Stomach (tissue), 9 donors: ENCODE data around the gene TRIOBP. TPM values are rescaled to one million over a fixed set of nuclear protein-coding genes. Genes with fewer than 3 reads are reported as not detected.
A peak's percentile ranks its signal among the peaks of the same experiment; 100 is the strongest.

Experiments used
- DNase-seq, 2 donors: peaks; one replicate each; pipeline versions ENCODE4 v3.0.0 to v3.0.0-alpha.2; 2013 to 2019
- H3K27ac ChIP-seq, 5 donors: fragments of 200-600 bp in 4 of 5; sonication (generic) in 4 of 5; one replicate each; pipeline ENCODE4 v1.5.1; 2013 to 2019; ENCODE audit warnings: mild to moderate bottlenecking in 1 of 5, moderate library complexity in 1 of 5
- H3K27me3 ChIP-seq, 3 donors: fragments of 200-600 bp; sonication (generic); one replicate each; pipeline ENCODE4 v1.5.1; 2017 to 2019; ENCODE audit warnings: mixed run types in 1 of 3
- H3K36me3 ChIP-seq, 4 donors: fragments of 200-600 bp; sonication (generic); 1 replicate in 3 of 4; 2 replicates in 1 of 4; pipeline ENCODE4 v1.5.1; 2016 to 2019
- H3K4me1 ChIP-seq, 4 donors: fragments of 200-600 bp; sonication (generic); one replicate each; pipeline ENCODE4 v1.5.1; 2016 to 2019
- H3K4me3 ChIP-seq, 4 donors: fragments of 200-600 bp; sonication (generic) in 3 of 4; one replicate each; pipeline ENCODE4 v1.5.1; 2016 to 2019; ENCODE audit warnings: mild to moderate bottlenecking in 1 of 4
- H3K9me3 ChIP-seq, 4 donors: fragments of 200-600 bp; sonication (generic); one replicate each; pipeline ENCODE4 v1.5.1; 2016 to 2019
- EP300 ChIP-seq: sonication (generic); formaldehyde crosslinking; IDR thresholded peaks from one replicate; pipeline ENCODE4 v1.6.1; 2017; ENCODE audit warnings: antibody characterized with exemption
- POLR2A ChIP-seq, 4 donors: fragments of 450-650 bp; IDR thresholded peaks; one replicate each; pipeline ENCODE4 v1.6.1; 2016; ENCODE audit warnings: antibody characterized with exemption in 4 of 4, control low read depth in 2 of 4, mild to moderate bottlenecking in 1 of 4, moderate library complexity in 1 of 4
- POLR2AphosphoS5 ChIP-seq, 3 donors: sonication (generic); formaldehyde crosslinking; IDR thresholded peaks; one replicate each; pipeline ENCODE4 v1.6.1; 2016; ENCODE audit warnings: antibody characterized with exemption in 3 of 3
- WGBS, 5 donors: extraction: QIAGEN DNeasy Blood & Tissue Kit in 3 of 5; methylation state at CpG; one replicate each; pipeline versions ENCODE4 v1.1.5 to v1.1.7; 2013 to 2018; 5-methylcytosine and 5-hydroxymethylcytosine counted together
- intact Hi-C: fragments of 100-400 bp; cut with DNase I; formaldehyde crosslinking; loops from one replicate; pipeline ENCODE4 v1.15.1; 2023; ENCODE audit warnings: low total_unique reads
- polyA plus RNA-seq, 3 donors: library from polyadenylated mRNA; stranded (reverse); fragments of 200-250 nt; gene quantifications; one replicate each; pipeline ENCODE4 v1.2.3, GENCODE V29; 2013
- total RNA-seq, 5 donors: library from RNA; depleted of rRNA; stranded (reverse); fragments of >200 nt; gene quantifications; one replicate each; pipeline versions ENCODE4 v1.1.0 to v1.2.3, GENCODE V29; 2014 to 2016
- TF ChIP-seq, protein P1 (sequence below), 7 experiments: fragments of 450-650 bp in 4 of 7; fragments of 200-600 bp in 3 of 7; sonication (generic) in 3 of 7; IDR thresholded peaks; one replicate each; pipeline ENCODE4 v1.5.1; 2016 to 2019; ENCODE audit warnings: antibody characterized with exemption in 7 of 7, control low read depth in 2 of 7, mild to moderate bottlenecking in 1 of 7
- donor health status: healthy with polysubstance abuse.
- donor health status: Bipolar disorder and iron deficiency.
- donor health status: healthy.

Gene TRIOBP
- total and polyA plus RNA-seq, 8 donors = 30.6 to 355 (median 86.1) TPM

DNA sequence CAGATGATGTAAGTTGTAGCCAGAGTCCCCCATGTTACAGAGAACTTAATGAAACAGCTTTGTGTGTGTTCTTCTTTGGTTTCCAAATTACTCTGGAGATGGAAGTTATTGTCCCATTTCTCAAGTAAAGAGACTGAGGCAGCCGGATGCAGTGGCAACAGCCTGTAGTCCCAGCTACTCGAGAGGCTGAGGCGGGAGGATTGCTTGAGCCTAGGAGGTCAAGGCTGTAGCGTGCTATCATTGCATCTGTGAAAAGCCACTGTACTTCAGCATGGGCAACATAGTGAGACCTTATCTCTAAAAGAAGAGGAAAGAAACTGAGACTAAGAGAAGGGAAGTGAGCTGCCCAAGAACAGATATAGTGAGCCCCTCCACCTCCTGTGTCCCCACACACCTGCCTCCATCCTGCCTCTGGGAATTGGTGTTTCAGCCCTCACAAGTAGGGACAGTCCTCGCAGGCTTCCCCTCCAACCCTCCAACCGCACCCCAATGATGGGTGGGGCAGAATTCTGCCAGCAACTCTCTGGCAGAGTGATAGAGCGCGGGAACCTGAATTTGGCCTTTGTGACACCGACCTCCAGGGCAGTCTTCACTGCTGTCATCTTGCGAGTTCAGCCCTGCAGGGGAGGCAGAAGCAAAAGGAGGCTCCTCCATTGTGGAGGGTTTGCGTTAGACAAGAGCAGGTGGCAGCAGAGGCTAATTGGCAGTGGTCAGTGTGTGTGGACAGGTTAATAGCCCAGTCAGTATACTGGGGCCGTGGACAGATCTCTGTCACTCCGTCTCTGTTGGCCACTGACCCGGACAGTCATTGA, 36.7 kb upstream of the TRIOBP start:
- intact Hi-C loops = no loop called here
- Histone ChIP-seq H3K27me3 (no peaks in the 10 kb centered on the region), H3K27ac (peak overlapping the region in 4 of 5 donors; percentile 59 to 88 (median 82)), H3K9me3 (no peaks in the 10 kb centered on the region), H3K4me1 (peaks cover 32 to 63% (median 40%) of the 10 kb centered on the region in 4 donors), H3K4me3 (peak overlapping the region; percentile 65 to 94 (median 69)), H3K36me3 (peaks cover 0 to 1% (median 0%) of the 10 kb centered on the region in 4 donors)
- DNase-seq = peak in 1 of 2 donors; percentile 3
- WGBS, 5 donors = 54 to 70% (median 60%) methylated on average over 11 to 14 of the region's 14 CpGs
- no peak for TF ChIP-seq EP300
- TF ChIP-seq, protein P1, sequence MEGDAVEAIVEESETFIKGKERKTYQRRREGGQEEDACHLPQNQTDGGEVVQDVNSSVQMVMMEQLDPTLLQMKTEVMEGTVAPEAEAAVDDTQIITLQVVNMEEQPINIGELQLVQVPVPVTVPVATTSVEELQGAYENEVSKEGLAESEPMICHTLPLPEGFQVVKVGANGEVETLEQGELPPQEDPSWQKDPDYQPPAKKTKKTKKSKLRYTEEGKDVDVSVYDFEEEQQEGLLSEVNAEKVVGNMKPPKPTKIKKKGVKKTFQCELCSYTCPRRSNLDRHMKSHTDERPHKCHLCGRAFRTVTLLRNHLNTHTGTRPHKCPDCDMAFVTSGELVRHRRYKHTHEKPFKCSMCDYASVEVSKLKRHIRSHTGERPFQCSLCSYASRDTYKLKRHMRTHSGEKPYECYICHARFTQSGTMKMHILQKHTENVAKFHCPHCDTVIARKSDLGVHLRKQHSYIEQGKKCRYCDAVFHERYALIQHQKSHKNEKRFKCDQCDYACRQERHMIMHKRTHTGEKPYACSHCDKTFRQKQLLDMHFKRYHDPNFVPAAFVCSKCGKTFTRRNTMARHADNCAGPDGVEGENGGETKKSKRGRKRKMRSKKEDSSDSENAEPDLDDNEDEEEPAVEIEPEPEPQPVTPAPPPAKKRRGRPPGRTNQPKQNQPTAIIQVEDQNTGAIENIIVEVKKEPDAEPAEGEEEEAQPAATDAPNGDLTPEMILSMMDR (IDR thresholded peaks at IDR 0.05) = no peak
- no peak for TF ChIP-seq POLR2A (IDR thresholded peaks at IDR 0.05)
- no peak for TF ChIP-seq POLR2AphosphoS5 (IDR thresholded peaks at IDR 0.05)

DNA sequence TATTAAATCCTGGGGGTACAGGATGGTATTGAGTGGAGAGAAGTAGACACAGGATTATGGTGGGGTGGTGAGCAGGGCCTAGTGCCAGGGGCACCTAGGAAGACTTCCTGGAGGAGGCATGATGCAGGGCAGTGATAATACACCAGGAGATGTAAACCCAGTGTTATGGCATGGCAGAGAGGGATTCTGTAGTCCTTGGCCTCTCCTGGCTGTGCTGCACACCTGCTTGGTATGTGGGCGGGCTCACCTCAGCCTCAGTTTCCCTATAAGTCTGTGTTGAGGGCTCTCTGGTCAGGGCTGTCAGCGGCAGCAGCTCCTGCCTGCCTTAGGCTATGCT, 36.2 kb upstream of the TRIOBP start:
- Histone ChIP-seq H3K4me3 (peak overlapping the region in 1 of 4 donors; percentile 13), H3K27me3 (no peaks in the 10 kb centered on the region), H3K4me1 (peaks cover 32 to 63% (median 40%) of the 10 kb centered on the region in 4 donors), H3K9me3 (no peaks in the 10 kb centered on the region), H3K36me3 (peaks cover 3 to 7% (median 5%) of the 10 kb centered on the region in 4 donors), H3K27ac (peak overlapping the region; percentile 53 to 88 (median 76))
- TF ChIP-seq, protein P1 (IDR thresholded peaks at IDR 0.05) = no peak
- no peak for TF ChIP-seq POLR2A (IDR thresholded peaks at IDR 0.05)
- TF ChIP-seq EP300 = no peak
- no peak for TF ChIP-seq POLR2AphosphoS5 (IDR thresholded peaks at IDR 0.05)
- DNase-seq = no peak
- WGBS, 5 donors = 55 to 79% (median 71%) methylated on average over 2 of the region's 2 CpGs
- intact Hi-C loops = no loop called here

DNA sequence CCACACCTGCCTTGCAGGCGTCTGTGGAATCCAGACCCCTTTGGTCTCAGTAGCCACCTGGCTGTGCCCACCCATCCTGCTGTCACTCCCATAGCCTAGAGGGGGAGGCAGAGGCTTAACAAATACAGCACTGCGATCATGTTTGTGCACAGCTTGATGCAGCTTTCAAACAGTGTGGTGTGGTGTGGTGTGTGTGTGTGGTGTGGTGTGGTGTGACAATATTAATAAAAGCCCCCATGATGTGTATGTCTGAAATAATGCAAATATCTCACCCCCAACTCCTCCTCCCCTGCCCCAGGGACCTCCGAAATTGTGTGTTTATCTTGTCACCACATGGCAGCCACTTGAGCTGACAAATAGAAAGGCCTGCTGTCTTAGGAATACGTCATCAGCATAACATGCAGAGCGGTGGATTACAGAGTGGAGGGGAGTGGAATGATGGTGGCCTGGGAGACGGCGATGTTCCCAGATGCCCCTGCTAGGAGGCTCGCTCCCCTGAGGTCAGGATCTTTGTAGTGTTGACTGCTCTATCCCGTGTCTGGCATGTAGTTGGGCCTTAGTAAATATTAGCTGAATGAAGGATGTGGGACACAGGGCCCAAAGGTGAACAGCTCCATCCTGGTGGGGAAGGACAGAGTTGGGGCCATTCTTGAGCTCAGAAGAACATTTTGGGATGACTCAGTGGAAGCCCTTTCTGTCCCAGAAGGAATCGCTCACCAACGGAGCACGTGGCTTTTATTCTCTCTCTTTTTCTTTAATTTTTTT, 35.5 kb upstream of the TRIOBP start:
- peak in 1 of 2 donors; percentile 87 for DNase-seq
- Histone ChIP-seq H3K27me3 (no peaks in the 10 kb centered on the region), H3K9me3 (no peaks in the 10 kb centered on the region), H3K4me1 (peaks cover 32 to 63% (median 40%) of the 10 kb centered on the region in 4 donors), H3K4me3 (peak overlapping the region in 1 of 4 donors; percentile 13), H3K36me3 (peaks cover 8 to 14% (median 12%) of the 10 kb centered on the region in 4 donors), H3K27ac (peak overlapping the region; percentile 53 to 88 (median 76))
- 30 to 50% (median 38%) methylated on average over 12 of the region's 12 CpGs for WGBS, 5 donors
- TF ChIP-seq, protein P1 (IDR thresholded peaks at IDR 0.05) = peak in 2 of 7 experiments; percentile 21 to 27
- TF ChIP-seq POLR2A (IDR thresholded peaks at IDR 0.05) (no peak), EP300 (no peak), POLR2AphosphoS5 (IDR thresholded peaks at IDR 0.05) (peak in 1 of 3 donors; percentile 66)
- intact Hi-C loops = no loop called here

DNA sequence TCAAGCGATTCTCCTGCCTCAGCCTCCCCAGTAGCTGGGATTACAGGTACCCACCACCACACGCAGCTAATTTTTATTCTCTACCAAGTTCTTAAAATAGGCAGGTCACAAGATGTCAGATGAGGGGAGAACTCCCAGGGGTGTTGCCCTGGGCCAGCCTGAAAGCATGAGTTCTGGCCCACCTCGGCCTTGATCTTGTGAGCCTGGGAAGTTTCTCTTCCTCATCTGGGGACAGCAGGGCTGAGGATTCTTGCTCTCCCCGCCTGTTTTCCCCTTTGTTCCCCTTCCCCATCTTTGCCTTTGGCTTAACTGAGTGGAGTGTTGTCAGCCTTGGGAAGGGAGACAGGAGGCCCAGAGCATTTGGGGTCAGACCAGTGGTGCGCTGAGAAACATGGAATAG, 34.8 kb upstream of the TRIOBP start:
- Histone ChIP-seq H3K27ac (peak overlapping the region; percentile 14 to 88 (median 76)), H3K36me3 (peaks cover 8 to 19% (median 17%) of the 10 kb centered on the region in 4 donors), H3K4me1 (peaks cover 32 to 63% (median 40%) of the 10 kb centered on the region in 4 donors), H3K27me3 (no peaks in the 10 kb centered on the region), H3K9me3 (no peaks in the 10 kb centered on the region), H3K4me3 (no peak overlapping the region)
- WGBS, 5 donors = 76 to 88% (median 85%) methylated on average over 5 of the region's 5 CpGs
- intact Hi-C loops = no loop called here
- no peak for DNase-seq
- TF ChIP-seq POLR2AphosphoS5 (IDR thresholded peaks at IDR 0.05) (no peak), POLR2A (IDR thresholded peaks at IDR 0.05) (no peak)
- TF ChIP-seq, protein P1 (IDR thresholded peaks at IDR 0.05) = no peak
